COLO668 (cell line): ENCODE data around the gene EDC3.
"Not testable (repeated sequence)": the region's sequence is repeated elsewhere in the genome, so short reads cannot be mapped to it uniquely, and the experiment has no call there.

Source experiments
- DNase-seq: peaks from one replicate; lab custom pipeline; 2025; ENCODE audit not compliant: unreplicated experiment; lab: John Stamatoyannopoulos, UW

The EDC3 gene

GRCh38 chr15:74653426-74654102, 42.3 kb downstream of the EDC3 start:
- DNase-seq, result no peak

DNA sequence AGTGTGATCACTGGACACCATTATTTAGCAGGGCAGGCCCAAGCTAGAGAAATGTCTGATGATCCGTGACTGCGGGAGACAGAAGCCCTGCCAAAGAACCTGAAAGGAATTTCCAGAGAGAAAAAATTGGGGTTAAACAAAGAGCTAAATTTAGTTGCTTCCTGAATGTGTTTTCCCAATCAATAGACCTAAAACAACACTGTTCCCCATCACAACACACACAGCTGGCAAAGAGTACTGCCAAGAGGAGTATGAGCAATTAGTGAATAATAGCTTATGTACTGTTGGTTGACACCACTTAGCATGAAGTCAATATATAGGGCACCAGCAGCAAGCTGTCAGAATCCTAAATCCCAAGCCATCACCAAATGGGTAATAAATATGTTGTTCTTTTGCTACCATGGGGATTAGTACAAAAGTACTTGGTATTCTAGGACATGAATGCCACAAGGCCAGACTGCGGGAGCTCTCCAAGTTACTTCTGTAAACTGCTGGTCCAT, 44.5 kb downstream of the EDC3 start:
- peak; percentile 43 for DNase-seq

DNA sequence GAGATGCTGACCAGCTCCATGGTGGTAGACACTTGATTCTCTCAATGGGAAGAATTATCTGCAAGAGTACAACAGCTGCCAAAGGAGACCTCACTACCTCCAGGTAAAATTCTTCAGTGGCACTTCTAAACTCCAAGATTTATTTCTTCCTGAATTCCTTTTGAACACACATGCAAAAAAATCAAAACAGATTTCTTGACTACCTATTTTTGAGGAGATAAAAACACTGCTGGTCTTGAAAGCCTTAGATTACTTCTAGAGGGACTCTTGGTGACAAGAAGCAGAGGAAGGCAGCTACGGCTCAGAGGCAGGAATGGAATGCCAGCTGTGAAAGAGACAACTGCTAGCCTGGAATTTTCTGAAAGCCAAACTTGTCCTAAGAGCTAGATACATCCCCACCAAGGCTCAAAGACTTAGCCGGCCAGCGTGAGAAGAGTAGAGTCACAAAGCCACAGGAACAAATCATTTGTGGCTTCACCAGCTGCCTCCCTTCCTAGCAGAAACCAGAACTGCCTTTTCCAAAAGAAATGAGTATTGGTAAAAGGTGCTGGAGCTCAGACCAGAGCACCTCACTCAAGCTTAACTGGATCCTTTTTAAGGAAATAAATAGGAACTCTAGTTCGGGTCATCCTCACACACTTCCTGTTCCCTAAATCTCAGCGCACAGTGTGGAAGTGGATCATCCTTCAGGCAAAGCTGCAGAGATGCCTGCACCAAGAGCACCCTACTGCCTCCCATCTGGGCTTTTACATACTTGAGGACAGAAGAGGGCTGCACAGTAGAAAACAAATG, 47.6 kb downstream of the EDC3 start:
- DNase-seq, result no peak

- no peak for DNase-seq
Measured at GRCh38 chr15:74646480-74646879, 49.3 kb downstream of the EDC3 start.

GRCh38 chr15:74643665-74644204, 52.1 kb downstream of the EDC3 start:
- no peak for DNase-seq

DNA sequence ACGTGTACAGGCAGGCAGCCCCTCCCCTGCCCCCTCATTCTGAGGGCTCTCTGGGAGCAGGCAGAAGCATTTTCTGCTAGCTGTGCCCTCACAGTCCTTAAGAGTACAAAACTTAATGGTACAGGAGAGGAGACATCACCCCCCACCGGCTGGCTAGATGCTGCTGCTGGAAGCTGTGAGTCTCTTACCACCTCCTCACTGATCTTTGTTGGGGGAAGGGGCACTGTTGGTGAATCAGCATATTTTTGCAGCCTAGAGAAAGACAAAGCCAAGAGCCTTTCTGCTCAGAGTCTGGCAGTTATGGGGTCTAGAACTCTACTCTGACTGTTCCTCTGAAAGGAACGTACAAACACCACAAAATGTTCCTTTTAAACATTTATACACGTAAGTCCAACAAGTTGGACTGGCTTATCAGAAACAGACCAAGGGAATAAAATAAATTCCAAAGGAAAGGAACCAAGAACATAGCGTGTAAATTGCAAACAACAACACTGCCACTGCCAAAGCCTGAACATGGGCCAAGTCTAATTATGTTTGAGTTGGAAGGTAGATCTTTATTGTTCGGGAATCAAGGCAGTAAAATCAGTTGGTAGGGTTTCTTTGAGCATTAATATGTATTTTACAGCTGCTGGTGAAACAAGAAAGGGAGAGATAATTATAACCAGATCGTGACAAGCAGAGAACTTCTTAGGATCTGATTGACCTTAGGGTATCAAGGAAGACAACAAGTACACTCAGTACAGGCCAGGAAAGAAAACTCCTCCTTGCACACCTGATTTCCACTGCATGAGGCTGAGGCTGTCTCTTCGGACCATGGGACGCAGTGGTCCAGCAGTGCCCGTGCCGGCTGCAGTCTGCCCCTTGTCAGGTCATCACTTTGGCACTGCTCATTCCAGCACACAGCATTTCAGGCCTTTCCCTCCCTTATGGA, 52.8 kb downstream of the EDC3 start:
- peak; percentile 32 for DNase-seq

GRCh38 chr15:74642348-74642733, 53.5 kb downstream of the EDC3 start:
- peak; percentile 32 for DNase-seq

DNA sequence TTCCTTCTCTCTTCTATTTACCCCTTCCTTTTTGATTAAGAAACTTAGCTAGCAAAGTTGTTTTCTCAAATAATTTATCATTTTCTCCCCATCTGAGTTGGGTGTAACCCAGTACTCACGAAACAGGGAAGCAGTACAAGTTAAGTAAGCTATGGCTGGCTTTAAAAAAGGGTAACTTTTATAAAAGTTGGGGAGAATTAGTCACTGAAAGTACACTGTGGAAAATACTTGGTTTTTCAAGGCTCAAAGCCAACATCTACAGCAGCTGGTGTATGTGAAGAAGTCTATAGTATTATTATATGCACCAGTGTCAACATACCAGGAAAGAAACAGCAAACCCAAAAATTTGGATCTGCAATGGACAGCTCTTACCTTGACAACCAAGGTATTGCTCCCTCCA, 54.7 kb downstream of the EDC3 start:
- DNase-seq, result no peak

DNA sequence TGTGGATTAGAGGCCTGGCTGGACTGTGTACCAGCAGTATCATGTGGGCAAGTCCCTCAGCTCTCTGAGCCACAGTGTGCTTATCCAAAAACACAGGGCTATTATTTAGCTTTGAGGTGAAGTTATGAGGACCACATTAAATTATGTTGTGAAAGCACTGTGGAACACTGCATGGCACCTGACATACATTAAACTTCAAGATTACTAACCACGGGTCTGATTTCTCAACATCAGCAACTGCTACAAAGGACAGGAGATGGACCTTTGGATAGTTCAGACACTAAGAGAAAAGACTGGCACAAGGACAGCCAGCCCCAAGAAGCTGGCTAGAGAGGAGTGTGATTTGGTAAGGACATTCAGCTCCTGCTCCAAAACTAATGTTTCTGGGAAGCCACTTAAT, 58.8 kb downstream of the EDC3 start:
- DNase-seq, result no peak

DNA sequence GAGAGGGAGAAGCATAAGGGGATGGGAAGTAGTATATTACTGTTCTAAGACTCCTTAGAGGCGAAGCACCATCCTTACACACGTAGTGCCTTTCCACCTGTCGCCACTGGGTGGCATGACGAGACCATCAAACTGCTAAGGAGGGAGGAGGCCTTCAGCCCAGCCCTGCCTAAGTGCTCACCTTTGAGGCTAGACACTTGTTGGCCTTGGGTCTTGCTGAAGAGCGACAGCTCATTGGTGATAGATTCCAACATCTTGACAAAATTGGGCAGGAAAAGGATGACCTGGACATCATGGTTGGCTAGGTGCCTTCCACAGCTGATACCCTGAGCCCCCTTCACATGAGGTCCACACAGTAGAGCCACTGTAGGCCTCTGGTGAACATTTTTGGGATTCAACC, 60.6 kb downstream of the EDC3 start:
- DNase-seq, result peak; percentile 65

DNA sequence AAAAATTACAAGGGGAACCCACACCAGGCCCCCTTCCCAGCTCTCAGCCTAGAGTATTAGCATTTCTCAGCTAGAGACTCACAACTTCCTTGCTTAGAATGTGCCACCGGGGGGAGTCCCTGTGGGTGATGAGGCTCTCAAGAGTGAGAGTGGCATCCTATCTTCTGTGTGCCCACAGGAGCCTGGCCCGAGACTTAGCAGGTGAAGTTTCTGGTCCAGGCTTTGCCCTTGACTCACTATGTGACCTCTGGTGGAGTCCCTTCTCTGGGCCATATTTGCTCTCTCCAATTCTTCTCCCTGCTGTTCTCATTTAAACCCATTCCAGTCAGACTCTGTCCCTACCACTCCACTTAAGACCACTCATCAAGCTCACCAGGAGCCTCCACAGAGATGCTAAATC, 62.0 kb downstream of the EDC3 start:
- DNase-seq, result no peak

DNA sequence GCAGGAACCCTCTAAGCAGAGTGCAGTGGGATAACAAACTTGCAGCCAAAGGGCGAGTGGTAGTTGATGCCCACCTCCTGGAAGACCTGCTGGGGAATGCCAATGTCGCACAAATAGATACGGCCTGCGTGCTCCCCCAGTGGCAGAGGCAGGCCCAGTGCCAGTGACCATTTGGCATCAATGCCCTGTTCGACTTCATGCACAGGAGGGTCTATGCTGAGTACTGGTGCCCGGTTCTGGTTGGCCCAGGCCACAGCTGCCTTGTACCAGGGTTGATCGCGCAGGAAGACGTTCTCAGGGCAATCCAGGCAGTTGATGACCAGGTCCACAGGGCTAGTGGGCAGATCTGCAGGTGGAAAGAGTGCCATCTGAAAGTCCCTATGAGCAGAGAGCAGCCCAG, 63.2 kb downstream of the EDC3 start:
- DNase-seq, result no peak

- peak; percentile 52 for DNase-seq
Measured at GRCh38 chr15:74631935-74632560, 63.8 kb downstream of the EDC3 start.

DNA sequence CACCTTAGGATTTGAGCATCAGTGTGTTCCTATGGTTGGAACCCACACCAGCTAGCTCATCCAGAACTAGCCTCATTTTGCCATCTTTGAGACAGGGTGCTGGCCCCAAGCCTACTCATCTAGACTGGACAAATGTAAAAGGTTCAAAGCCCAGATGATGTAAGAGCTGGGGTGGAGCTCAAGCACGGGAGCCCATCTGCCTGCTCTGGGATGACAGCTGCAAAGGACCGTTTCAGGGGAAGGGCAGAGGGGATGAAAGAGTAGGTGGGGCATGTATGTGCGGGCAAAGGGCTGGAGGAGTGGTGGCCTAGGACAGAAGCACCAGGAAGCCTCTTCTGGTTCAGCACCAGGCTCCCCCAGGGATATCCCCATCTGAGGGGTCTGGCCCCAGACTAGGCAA, 64.4 kb downstream of the EDC3 start:
- DNase-seq, result no peak

- DNase-seq, result no peak
Measured at GRCh38 chr15:74631087-74631385, 64.8 kb downstream of the EDC3 start.

- no peak for DNase-seq
Measured at GRCh38 chr15:74630284-74631086, 65.3 kb downstream of the EDC3 start.

- DNase-seq, result not testable (repeated sequence)
Measured at GRCh38 chr15:74629696-74630095, 66.1 kb downstream of the EDC3 start.

- no peak for DNase-seq
Measured at GRCh38 chr15:74628949-74629348, 66.9 kb downstream of the EDC3 start.

DNA sequence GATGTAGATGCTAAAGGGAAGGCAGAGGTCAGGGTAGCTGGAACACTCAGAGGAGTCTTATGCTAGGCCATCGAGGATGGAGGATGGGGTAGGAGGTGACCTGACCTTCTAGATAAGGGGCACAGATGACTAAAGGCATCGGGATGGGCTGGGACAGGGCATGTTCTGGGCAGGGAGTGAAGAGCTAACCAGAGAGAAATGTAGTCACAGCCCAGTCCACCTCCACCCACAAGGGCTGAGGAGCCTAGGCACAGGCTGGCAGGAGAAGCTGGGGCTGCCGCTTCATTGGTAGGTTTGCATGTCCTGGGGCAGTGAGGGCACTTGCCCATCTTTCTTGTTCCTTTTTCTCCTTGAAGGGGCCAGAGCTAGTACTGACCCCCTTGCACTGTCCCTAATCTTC, 67.6 kb downstream of the EDC3 start:
- DNase-seq, result no peak

GRCh38 chr15:74627766-74628165, 68.1 kb downstream of the EDC3 start:
- DNase-seq, result no peak
